HepG2 (cell line): ENCODE measurements around the gene RIN3. TPM values are rescaled to one million over a fixed set of nuclear protein-coding genes. Genes with fewer than 3 reads are reported as not detected.

Source experiments
- ATAC-seq: fragments of 200-7000 bp; cut with Tn5 transposase; 3 replicates; pipeline ENCODE4 v1.9.1; 2020; ENCODE audit warnings: mild to moderate bottlenecking, moderate library complexity
- BruUV-seq: library from RNA; stranded (reverse); fragments of 400-500 nt; replicated peaks from 2 replicates; lab custom pipeline; 2021; lab: Mats Ljungman, UMichigan
- CTCF ChIA-PET: fragments of 300-600 bp; formaldehyde crosslinking; extraction: SDS; loops from one replicate; lab custom pipeline; 2021; ENCODE audit warnings: low total read pairs, inconsistent platforms, low intra/inter-chr PET ratio; lab: Yijun Ruan, JAX
- POLR2A ChIA-PET: fragments of 350-600 bp; sonication (Branson Sonifier 250); formaldehyde crosslinking; loops from one replicate; lab custom pipeline; 2020; ENCODE audit warnings: antibody characterized with exemption, inconsistent platforms; lab: Yijun Ruan, JAX
- DNase-seq: peaks from one replicate; pipeline ENCODE4 v3.0.0-alpha.2; 2015; ENCODE audit warnings: low spot score
- FAIRE-seq: peaks from 3 replicates; lab custom pipeline; 2011; peaks lifted over from hg19 to GRCh38; lab: Jason Lieb, UNC
- H2AFZ ChIP-seq: one replicate; pipeline ENCODE4 v1.6.1; 2011; ENCODE audit warnings: low read length, inconsistent platforms
- H3K27ac ChIP-seq: fragments of 300-600 bp; 3 replicates; pipeline ENCODE4 v1.8.0; 2011; ENCODE audit warnings: mixed run types, mild to moderate bottlenecking, mixed read lengths, low read length, inconsistent platforms; ENCODE audit not compliant: insufficient read depth; ENCODE audit errors: extremely low read length
- H3K27me3 ChIP-seq, 2 experiments: fragments of 200-600 bp in 1 of 2; 2 replicates in 1 of 2; 3 replicates in 1 of 2; pipeline versions ENCODE4 v1.6.0 to v1.8.0; 2011; ENCODE audit warnings: low read length in 2 of 2, mild to moderate bottlenecking in 2 of 2, moderate library complexity in 2 of 2, inconsistent platforms in 1 of 2; ENCODE audit not compliant: insufficient read depth in 2 of 2, control insufficient read depth in 1 of 2
- H3K36me3 ChIP-seq, 2 experiments: fragments of 200-600 bp in 1 of 2; replicated peaks in 1 of 2; 2 replicates in 1 of 2; 3 replicates in 1 of 2; pipeline versions ENCODE4 v1.5.1 to v1.8.0; 2011; ENCODE audit warnings: low read length in 2 of 2, inconsistent platforms in 1 of 2; ENCODE audit not compliant: insufficient read depth in 2 of 2, control insufficient read depth in 1 of 2
- H3K4me1 ChIP-seq: 2 replicates; pipeline ENCODE4 v1.5.1; 2012; ENCODE audit warnings: low read length, inconsistent platforms; ENCODE audit not compliant: insufficient read depth
- H3K4me2 ChIP-seq: 2 replicates; pipeline ENCODE4 v1.6.0; 2011; ENCODE audit warnings: low read depth, low read length, inconsistent platforms
- H3K4me3 ChIP-seq, 3 experiments: fragments of 200-600 bp in 1 of 3; sonication (generic), shearing (Covaris generic) in 1 of 3; replicated peaks in 1 of 3; 2 replicates each; pipeline ENCODE4 v1.5.1; 2011 to 2016; ENCODE audit warnings: low read length in 3 of 3, inconsistent platforms in 2 of 3, low read depth in 2 of 3, mild to moderate bottlenecking in 2 of 3, control low read depth in 1 of 3, mixed read lengths in 1 of 3; ENCODE audit not compliant: insufficient read depth in 1 of 3
- H3K79me2 ChIP-seq: one replicate; pipeline ENCODE4 v1.6.1; 2011; ENCODE audit warnings: low read length, inconsistent platforms; ENCODE audit not compliant: insufficient read depth
- H3K9ac ChIP-seq: 2 replicates; pipeline ENCODE4 v1.6.0; 2011; ENCODE audit warnings: mild to moderate bottlenecking, low read depth, low read length, inconsistent platforms; ENCODE audit not compliant: insufficient read depth
- H3K9me3 ChIP-seq: 2 replicates; pipeline ENCODE4 v1.5.1; 2012; ENCODE audit warnings: mild to moderate bottlenecking, low read length
- H4K20me1 ChIP-seq: 2 replicates; pipeline ENCODE4 v1.6.0; 2011; ENCODE audit warnings: inconsistent platforms, mild to moderate bottlenecking, low read length, moderate library complexity; ENCODE audit not compliant: insufficient read depth
- ARID2 ChIP-seq: sonication (generic); formaldehyde crosslinking; IDR thresholded peaks from 2 replicates; pipeline ENCODE4 v1.8.1; 2022; ENCODE audit warnings: mild to moderate bottlenecking, missing genetic modification reagents, borderline replicate concordance
- CEBPG ChIP-seq: IDR thresholded peaks from 2 replicates; pipeline ENCODE4 v1.6.1; 2016
- FOXM1 ChIP-seq: sonication (generic); formaldehyde crosslinking; IDR thresholded peaks from 2 replicates; pipeline ENCODE4 v1.5.0; 2020; ENCODE audit warnings: missing genetic modification reagents
- FOXP1 ChIP-seq, 2 experiments: fragments of 450-650 bp in 1 of 2; IDR thresholded peaks; 2 replicates each; pipeline ENCODE4 v1.6.1; 2017 to 2018; ENCODE audit warnings: antibody characterized with exemption in 1 of 2
- HCFC1 ChIP-seq: fragments of 150-350 bp; IDR thresholded peaks from 2 replicates; pipeline ENCODE4 v1.6.1; 2014; ENCODE audit warnings: low read depth, low read length
- HIC2 ChIP-seq: sonication (generic); formaldehyde crosslinking; IDR thresholded peaks from 2 replicates; pipeline ENCODE4 v1.9.0; 2022; ENCODE audit warnings: low read depth, missing genetic modification reagents
- KDM5A ChIP-seq: fragments of 200-600 bp; sonication (generic); IDR thresholded peaks from 2 replicates; pipeline ENCODE4 v1.7.0; 2018; ENCODE audit warnings: antibody characterized with exemption, mild to moderate bottlenecking, low read length, borderline replicate concordance
- MIER2 ChIP-seq: IDR thresholded peaks from 2 replicates; pipeline ENCODE4 v1.6.1; 2016; ENCODE audit warnings: missing biosample characterization, missing genetic modification reagents
- POLR2A ChIP-seq, 2 experiments: IDR thresholded peaks; 2 replicates each; pipeline ENCODE4 v1.6.1; 2011; ENCODE audit warnings: low read depth in 2 of 2, low read length in 2 of 2, mild to moderate bottlenecking in 1 of 2, moderate library complexity in 1 of 2; ENCODE audit not compliant: insufficient read depth in 1 of 2
- RELA ChIP-seq: sonication (generic); formaldehyde crosslinking; IDR thresholded peaks from 2 replicates; pipeline ENCODE4 v1.4.0; 2020; ENCODE audit warnings: missing genetic modification reagents
- TOE1 ChIP-seq: sonication (generic); formaldehyde crosslinking; IDR thresholded peaks from 2 replicates; pipeline ENCODE4 v1.4.0; 2020; ENCODE audit warnings: mild to moderate bottlenecking, missing genetic modification reagents
- TRIM24 ChIP-seq: sonication (generic); formaldehyde crosslinking; IDR thresholded peaks from 2 replicates; pipeline ENCODE4 v1.8.0; 2022; ENCODE audit warnings: mild to moderate bottlenecking, missing genetic modification reagents
- U2AF1 ChIP-seq: fragments of 200-400 bp; formaldehyde crosslinking; optimal IDR thresholded peaks from 2 replicates; pipeline ENCODE3; 2017; ENCODE audit warnings: mild to moderate bottlenecking, low read depth, low read length
- ZBTB25 ChIP-seq: IDR thresholded peaks from 2 replicates; pipeline ENCODE4 v1.6.1; 2018; ENCODE audit warnings: missing genetic modification reagents
- ZFYVE20 ChIP-seq: sonication (generic); formaldehyde crosslinking; IDR thresholded peaks from 2 replicates; pipeline ENCODE4 v1.8.0; 2023; ENCODE audit warnings: low read depth, mild to moderate bottlenecking, moderate library complexity, missing genetic modification reagents, borderline replicate concordance
- ZNF292 ChIP-seq: sonication (generic); formaldehyde crosslinking; IDR thresholded peaks from 2 replicates; pipeline ENCODE4 v1.8.1; 2022; ENCODE audit warnings: mild to moderate bottlenecking, low read depth, missing genetic modification reagents, borderline replicate concordance
- ZNF709 ChIP-seq: sonication (generic); formaldehyde crosslinking; IDR thresholded peaks from 2 replicates; pipeline ENCODE4 v1.5.0; 2020; ENCODE audit warnings: mild to moderate bottlenecking, missing genetic modification reagents
- ZNF761 ChIP-seq: sonication (generic); formaldehyde crosslinking; conservative IDR thresholded peaks from 2 replicates; pipeline ENCODE4 v1.4.0; 2020; ENCODE audit warnings: mild to moderate bottlenecking, missing genetic modification reagents
- WGBS: methylation state at CpG from one replicate; pipeline ENCODE4 v1.1.6; 2017; ENCODE audit warnings: low lambda C conversion rate; 5-methylcytosine and 5-hydroxymethylcytosine counted together
- in situ Hi-C: cut with HindIII; loops from 2 replicates; pipeline ENCODE4 v1.10.0; 2017; ENCODE audit warnings: low pct_unique_long_range_greater_than_20kb; ENCODE audit not compliant: extremely low pct_ligation_motif_present
- intact Hi-C: fragments of 100-400 bp; cut with micrococcal nuclease; formaldehyde crosslinking; loops from one replicate; pipeline ENCODE4 v1.10.0; 2022; ENCODE audit not compliant: unreplicated experiment
- polyA plus RNA-seq, 8 experiments: library from polyadenylated mRNA; depleted of rRNA in 3 of 8; stranded (reverse) in 7 of 8; unstranded in 1 of 8; fragments of >200 nt; fragmentation: Illumina TruSeq in 4 of 8; extraction: Trizol in 4 of 8; gene quantifications; 2 replicates each; pipeline versions ENCODE4 v1.2.1 to v1.2.3, GENCODE V29; 2011 to 2016; ENCODE audit warnings: low read depth in 4 of 8, missing spikeins in 1 of 8, mixed read lengths in 1 of 8; ENCODE audit not compliant: insufficient read depth in 1 of 8
- total RNA-seq, 5 experiments: library from RNA; depleted of rRNA; stranded (reverse); fragments of >200 nt; fragmentation: Illumina TruSeq; extraction: Trizol; gene quantifications; 2 replicates each; pipeline ENCODE4 v1.2.3, GENCODE V29; 2016; ENCODE audit warnings: low read depth in 1 of 5
- TF ChIP-seq, protein P1 (sequence below): sonication (generic); formaldehyde crosslinking; IDR thresholded peaks from 2 replicates; pipeline ENCODE4 v1.5.1; 2020; ENCODE audit warnings: missing genetic modification reagents, mild to moderate bottlenecking, borderline replicate concordance

Gene RIN3
- total and polyA plus RNA-seq, 2 of the 13 experiments (the other 11 are each of a cell fraction or from before 2014, with no cell fraction given): 2.3 to 3.6 TPM

GRCh38 chr14:92733007-92733406 is 219.4 kb downstream of the RIN3 start:
- peaks cover 9% of the 10 kb centered on the region; the same call in 1 of the 2 replicates for H3K4me1 ChIP-seq
- DNase-seq: no peak
- H4K20me1 ChIP-seq: no peaks in the 10 kb centered on the region
- no peak for FAIRE-seq
- H3K9ac ChIP-seq: no peak overlapping the region
- BruUV-seq: no TSS peak
- peaks cover 2% of the 10 kb centered on the region for H3K79me2 ChIP-seq
- no peak overlapping the region for H3K4me2 ChIP-seq
- in situ Hi-C loops (no loop called here), intact Hi-C loops (no loop called here)
- peaks cover 4 to 13% of the 10 kb centered on the region in 2 experiments; a peak in 3 of 5 replicates for H3K36me3 ChIP-seq
- ChIA-PET CTCF (no interaction called here), POLR2A (no interaction called here)
- WGBS: 93% methylated on average over 4 of the region's 4 CpGs
- H3K27ac ChIP-seq: no peak overlapping the region
- no peak overlapping the region for H3K4me3 ChIP-seq
- ATAC-seq: no peak
- TF ChIP-seq HCFC1: no peak
- TF ChIP-seq RELA (CRISPR knock-in tag): no peak
- TF ChIP-seq POLR2A (IDR thresholded peaks at IDR 0.05; ENCODE audit: insufficient read depth in 1 of 2, low read depth in 2 of 2, low read length in 2 of 2): no peak
- no peak for TF ChIP-seq ZFYVE20 (CRISPR knock-in tag)
- TF ChIP-seq KDM5A: no peak
- no peak for TF ChIP-seq FOXM1 (CRISPR knock-in tag)
- TF ChIP-seq TRIM24 (CRISPR knock-in tag): no peak
- no peak for TF ChIP-seq U2AF1
- TF ChIP-seq, protein P1, sequence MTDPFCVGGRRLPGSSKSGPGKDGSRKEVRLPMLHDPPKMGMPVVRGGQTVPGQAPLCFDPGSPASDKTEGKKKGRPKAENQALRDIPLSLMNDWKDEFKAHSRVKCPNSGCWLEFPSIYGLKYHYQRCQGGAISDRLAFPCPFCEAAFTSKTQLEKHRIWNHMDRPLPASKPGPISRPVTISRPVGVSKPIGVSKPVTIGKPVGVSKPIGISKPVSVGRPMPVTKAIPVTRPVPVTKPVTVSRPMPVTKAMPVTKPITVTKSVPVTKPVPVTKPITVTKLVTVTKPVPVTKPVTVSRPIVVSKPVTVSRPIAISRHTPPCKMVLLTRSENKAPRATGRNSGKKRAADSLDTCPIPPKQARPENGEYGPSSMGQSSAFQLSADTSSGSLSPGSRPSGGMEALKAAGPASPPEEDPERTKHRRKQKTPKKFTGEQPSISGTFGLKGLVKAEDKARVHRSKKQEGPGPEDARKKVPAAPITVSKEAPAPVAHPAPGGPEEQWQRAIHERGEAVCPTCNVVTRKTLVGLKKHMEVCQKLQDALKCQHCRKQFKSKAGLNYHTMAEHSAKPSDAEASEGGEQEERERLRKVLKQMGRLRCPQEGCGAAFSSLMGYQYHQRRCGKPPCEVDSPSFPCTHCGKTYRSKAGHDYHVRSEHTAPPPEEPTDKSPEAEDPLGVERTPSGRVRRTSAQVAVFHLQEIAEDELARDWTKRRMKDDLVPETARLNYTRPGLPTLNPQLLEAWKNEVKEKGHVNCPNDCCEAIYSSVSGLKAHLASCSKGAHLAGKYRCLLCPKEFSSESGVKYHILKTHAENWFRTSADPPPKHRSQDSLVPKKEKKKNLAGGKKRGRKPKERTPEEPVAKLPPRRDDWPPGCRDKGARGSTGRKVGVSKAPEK (CRISPR knock-in tag): no peak
- TF ChIP-seq FOXP1 (IDR thresholded peaks at IDR 0.05): no peak
- no peak for TF ChIP-seq FOXP1 (CRISPR knock-in tag; IDR thresholded peaks at IDR 0.05)
- TF ChIP-seq ZNF292 (CRISPR knock-in tag): no peak
- no peak for TF ChIP-seq MIER2 (CRISPR knock-in tag)
- TF ChIP-seq ZNF709 (CRISPR knock-in tag): no peak
- TF ChIP-seq ZBTB25: no peak
- TF ChIP-seq ARID2 (CRISPR knock-in tag): no peak
- no peak for TF ChIP-seq TOE1
- no peak for TF ChIP-seq HIC2 (CRISPR knock-in tag)
- TF ChIP-seq CEBPG: no peak
- no peak for TF ChIP-seq ZNF761 (CRISPR knock-in tag)
- H3K27me3 ChIP-seq: no peaks in the 10 kb centered on the region
- no peak overlapping the region for H2AFZ ChIP-seq
- H3K9me3 ChIP-seq: no peaks in the 10 kb centered on the region
